HG03196 (cell line): Measurements from ENCODE around the gene CFDP1.
A peak's percentile ranks its signal among the peaks of the same experiment; 100 is the strongest.

Experiments used
- ATAC-seq: cut with Tn5 transposase; IDR thresholded peaks from one replicate; pipeline ENCODE4 v1.9.1; 2021; ENCODE audit not compliant: unreplicated experiment

Gene CFDP1

DNA sequence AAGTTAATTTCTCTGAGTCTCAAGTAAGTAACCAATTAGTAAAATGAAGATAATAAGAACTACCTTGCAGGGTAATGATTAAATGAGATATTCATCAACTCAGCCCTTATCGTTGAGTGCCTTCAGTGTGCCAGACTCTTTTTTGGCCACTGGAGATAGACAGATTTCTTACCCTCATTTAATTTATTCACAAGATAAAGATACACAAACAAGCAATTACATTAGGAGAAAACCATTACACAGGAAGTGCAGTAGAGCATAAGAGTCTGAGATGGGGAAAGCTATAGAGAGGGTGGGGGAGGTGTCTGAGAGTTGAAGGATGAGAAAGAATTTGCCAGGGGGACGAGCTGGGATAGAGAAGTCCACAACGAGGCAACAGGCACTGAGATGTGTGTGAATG lies 109.4 kb downstream of the CFDP1 start:
- ATAC-seq = no peak

DNA sequence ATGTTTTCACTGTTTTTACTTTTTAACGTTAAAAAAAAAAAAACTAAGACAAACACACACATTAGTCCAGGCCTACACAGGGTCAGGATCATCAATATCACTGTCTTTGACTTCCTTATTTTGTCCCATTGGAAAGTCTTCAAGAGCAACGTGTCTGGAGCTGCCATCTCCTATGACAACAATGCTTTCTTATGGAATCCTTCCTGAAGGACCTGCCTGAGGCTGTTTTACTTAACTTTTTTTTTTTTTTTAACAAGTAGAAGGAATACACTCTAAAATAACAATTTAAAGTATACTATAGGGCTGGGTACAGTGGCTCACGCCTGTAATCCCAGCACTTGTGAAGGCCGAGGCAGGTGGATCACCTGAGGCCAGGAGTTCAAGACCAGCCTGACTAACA lies 110.1 kb downstream of the CFDP1 start:
- no peak for ATAC-seq

DNA sequence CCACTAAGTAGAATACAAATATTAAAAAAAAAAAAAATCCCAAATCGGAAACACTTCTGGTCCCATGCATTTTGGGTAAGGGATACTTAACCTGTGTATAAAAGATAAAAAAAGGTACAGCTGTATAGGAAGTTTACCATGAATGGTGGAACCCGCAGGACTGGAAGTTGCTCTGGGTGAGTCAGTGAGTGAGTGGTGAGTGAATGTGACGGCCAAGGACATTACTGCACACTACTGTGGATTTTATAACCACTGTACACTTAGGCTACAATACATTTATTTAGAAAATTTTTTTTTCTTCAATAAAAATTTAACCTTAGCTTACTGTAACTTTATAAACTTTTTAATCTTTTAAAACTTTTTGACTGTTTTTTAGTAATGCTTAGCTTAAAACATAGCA lies 110.6 kb downstream of the CFDP1 start:
- no peak for ATAC-seq

DNA sequence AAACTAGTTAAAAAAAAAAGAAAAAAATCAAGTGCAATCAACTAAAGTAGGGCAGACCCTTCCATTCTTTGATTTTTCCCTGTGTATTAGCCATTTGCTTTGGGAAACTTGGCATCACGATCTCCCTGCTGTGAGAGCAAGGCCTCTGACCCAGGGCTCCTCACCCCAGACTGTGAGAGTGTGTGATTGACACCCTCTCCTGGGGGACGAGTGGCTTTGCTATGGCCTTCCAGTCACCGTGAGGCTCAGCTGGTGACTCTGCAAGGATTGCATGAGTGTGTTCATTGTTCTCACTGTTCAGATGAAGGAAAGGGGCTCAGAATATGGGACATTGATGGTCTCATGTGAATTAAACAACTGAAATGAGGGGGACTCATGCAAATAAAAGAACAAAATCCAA lies 112.9 kb downstream of the CFDP1 start:
- no peak for ATAC-seq

DNA sequence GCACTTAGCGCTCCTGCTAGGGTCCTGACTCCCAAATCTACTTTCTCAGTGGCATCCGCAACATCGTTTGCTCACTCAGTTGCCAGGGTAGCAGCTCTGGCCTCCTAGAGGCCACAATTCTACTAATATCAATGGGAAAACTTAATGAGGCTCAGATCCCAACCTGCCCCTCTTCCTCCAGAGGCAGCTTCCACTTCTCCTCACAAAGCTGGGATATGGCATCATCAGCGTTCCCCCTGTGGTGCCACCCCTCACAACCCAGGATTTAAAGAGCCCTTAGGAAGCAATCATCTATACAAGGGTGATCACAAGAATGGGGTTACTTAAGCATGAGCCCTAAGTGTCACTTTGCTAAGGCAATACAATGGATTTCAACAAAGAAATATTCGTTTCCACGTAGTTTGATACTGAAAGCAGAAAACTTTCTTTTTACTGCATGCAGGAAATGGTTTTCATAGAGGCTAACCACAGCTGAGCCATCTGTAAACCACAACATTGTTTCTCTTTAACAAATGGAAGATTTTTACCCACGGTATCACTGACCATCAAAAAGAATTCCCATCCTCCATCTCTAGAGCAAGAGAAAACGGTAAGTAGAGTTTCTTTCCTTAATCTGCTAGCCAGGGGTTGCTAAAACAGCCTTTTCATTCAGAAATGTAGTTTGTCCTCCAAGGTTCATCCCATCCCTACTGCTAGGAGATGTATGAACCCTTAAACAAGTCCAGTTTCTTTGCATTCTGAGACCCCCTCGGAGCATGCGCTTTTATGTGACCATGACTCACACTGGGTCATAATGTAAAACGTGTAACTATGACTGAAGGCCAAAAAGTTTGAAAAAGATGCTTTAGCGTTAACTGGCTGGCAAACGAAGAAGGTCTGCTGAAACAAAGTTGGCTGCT lies 113.5 kb downstream of the CFDP1 start:
- peak; percentile 69 for ATAC-seq

DNA sequence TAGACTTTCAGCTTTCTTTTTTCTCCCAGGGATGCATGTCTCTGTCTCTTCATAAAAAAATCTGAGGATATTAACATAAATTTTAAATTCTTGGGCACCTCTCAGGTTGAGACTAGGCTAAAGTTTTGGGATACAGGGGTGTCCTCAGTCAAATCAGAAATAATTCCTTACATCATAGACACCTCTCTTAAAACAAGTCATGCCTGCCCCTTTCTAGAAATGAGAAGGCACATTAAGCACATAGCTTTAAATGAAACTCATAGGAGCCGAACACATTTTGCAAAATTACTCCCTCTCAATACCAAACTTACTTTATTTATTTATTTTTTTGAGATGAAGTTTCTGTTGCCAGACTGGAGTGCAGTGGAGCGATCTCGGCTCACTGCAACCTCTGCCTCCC lies 114.6 kb downstream of the CFDP1 start:
- ATAC-seq = no peak

DNA sequence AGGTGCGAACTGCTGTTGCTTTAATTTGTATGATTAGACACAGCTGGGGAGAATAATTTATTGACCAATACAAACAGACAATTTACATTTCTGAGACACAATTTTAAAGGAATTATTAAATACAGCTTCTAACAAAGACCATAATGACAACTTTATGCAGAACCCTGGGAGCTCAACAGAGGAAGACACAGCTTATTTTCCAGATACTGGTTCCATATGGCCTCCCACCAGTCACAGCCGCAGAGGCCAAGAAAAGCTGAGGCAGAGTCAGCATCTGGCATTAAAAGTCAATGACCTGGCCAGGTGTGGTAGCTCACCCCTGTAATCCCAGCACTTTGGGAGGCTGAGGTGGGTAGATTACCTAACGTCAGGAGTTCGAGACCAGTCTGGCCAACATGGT lies 115.8 kb downstream of the CFDP1 start:
- ATAC-seq = no peak

DNA sequence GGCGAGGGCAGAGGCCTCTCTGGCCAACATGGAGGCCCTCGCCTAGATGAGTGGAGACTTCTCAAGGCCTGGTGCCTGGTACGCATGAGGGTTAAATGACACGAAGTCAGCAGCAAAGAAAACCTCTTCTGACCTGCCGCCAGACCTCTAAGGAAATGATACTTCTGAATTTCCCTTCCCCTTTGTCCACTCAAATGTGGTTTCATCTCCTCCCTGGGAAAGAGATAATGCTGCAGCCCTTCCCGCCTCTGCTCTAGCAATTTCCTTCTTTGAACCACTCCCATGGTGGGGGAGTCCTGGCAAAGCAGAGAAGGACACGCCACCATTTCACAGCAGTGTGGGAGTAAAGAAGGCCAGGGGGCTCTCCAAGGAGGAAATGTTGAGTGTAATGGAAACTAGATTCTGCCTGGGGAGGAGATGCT lies 116.2 kb downstream of the CFDP1 start:
- ATAC-seq = no peak

DNA sequence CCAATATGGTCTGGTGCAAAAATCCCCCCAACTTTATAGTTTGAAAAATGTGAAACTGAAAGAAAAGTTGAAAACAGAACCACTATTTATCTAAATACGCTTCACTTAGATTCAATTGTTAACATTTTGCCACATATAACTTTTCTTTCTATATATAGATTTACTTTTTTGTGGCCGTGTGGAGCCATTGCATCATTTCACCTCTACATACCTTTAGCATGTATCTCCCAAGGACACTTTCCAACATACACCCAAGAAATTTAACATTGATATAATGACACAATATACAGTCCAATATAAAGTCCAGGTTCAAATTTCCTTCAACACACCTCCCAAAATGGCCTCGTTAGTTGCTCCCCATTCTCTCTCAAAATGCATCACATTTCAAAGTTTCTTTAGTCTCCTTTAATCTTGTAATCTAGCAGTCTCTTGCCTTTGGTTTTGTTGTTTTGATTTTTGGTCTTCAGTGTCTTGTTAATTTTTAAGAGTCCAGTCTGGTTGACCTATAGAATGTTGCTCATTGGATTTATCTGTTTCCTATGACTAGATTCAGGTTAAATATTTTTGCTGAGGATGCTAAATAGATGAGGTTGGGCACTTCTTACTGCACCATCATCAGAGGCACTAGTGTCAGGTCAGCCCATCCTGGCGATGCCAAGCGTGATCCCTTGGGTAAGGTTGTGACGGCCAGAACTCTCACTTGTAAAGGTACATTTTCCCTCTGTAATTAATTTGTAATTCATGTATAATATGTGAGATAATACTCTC lies 117.6 kb downstream of the CFDP1 start:
- no peak for ATAC-seq

DNA sequence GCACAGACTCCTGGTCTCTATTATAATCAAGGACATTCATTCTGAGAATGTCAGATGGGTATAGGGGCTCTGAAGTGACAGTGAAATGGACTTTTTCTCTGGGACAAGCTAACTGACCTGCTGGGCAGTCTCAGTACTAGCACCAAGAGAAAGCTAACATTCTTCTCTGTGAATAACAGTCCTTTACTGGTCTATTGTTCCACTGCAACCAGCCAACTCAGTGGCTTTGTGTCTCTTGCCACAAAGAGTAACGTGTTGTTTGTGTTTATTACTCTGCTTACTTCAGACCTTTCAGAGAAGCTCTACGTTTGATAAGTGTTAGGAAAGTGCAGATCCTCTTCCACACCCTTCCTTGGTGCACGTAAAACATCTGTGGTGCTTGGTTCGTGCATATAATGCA lies 120.4 kb downstream of the CFDP1 start:
- ATAC-seq = no peak

DNA sequence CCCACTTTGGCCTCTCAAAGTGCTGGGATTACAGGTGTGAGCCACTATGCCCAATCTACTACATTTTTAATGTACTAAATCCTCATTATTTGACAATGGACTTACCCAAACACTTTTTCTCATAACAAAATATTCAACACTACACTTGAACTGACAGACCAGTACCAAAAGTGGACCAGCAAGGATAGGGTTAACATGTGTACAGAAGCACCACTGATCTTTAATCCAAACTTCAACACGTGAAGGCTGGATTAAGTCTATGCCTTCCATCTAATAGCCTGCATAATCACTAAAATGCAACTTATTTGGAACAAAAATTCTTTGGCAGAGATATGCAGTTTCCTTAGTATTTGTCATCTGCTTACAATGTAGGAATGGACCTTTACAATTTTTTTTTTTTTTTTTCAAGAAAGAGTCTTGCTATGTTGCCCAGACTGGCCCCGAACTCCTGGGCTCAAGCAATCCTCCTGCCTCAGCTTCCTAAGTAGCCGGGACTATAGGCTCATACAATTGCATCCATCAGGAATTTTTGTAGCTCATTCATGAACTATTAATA lies 121.8 kb downstream of the CFDP1 start:
- no peak for ATAC-seq

DNA sequence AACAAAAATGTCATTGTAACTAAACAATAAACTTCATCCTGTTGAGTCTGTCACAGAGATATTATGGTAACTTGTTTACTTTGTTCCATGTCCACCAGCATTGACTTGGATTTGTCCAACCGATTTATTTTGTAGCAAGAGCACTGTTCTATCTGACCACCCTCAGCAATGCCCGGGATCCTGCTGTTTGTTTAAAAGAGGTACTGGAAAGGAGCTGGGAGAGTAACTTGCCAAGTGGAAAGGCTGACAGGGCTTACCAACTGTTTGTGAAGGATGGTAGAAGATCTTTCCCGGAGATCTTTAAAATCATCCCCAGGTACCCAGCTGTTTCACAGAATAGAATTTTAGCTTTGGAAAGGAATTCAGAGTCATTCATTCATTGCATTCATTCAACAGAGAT lies 122.8 kb downstream of the CFDP1 start:
- no peak for ATAC-seq

DNA sequence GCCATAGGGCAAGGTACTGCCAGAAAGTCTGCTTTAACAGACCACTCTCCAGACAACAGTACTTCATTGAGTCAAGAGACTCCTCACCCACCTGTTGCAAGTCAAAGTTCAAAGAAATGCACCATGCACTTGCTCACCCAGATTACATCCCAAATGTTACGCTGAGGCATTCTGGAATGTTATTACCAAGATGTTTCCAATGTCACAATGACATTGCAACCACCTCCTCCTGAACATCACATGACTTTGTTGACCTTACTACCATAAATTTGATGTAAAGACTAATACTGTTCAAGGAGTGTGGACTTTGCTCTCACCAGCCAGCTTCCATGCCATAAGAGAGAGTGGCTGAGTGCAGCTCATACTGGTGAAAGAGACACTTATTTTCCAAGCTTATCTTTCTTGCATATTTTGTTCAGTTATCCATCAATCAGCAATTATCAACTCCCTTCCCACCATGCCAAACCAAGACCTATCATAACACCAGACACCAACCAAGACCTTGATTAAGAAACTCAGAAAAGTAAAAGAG lies 123.3 kb downstream of the CFDP1 start:
- no peak for ATAC-seq

DNA sequence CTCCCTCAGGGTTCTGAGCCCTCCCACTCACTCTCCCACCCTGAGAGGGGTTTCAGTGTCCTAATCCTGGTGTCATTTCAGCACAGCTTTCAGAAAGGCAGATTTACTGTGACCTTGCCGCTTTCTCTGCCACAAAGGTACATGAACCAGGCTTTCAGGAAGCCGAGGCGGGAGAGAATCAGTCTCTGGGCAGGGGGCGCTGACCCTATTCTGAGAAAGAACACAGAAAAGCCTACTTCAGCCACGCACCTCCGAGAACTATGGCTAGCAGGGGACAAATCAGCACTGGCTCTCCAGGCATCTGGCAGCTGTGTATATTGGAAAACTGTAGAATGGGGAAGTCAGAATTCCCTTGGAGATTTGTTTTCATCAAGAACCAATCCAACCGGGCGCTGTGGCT lies 124.1 kb downstream of the CFDP1 start:
- no peak for ATAC-seq

DNA sequence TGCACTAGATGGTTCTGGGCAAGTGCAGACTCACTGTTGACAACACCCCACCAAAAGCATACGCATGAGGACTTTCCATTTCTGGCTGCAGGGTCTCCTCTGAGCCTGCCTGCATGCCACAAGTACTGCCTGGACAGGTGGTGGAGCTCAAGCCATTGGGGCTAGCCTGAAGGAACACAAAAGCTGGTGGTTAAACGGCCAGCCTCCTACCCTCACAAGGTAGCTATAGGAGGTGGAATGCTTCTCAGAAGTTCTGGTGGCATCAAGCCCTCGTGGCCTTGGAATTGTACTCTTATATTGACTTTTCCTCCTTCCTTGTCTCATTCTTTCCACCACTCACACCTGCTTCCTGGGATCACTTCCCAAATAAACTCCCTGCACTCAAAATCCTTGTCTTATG lies 125.3 kb downstream of the CFDP1 start:
- ATAC-seq = no peak

DNA sequence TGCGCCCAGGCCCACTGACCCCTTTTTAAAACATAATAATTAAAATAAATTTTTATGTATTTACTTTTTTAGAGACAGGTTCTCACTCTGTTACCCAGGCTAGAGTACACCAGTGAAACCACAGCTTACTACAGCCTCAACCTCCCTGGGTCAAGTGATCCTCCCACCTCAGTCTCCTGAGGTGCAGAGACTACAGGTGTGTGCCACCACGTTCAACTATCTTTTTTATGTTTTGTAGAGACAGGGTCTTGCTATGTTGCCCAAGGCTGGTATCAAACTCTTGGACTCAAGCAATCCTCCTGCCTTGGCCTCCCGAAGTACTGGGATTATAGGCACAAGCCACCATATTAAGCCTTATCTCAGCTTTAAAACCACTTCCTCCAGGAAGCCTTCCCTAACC lies 125.8 kb downstream of the CFDP1 start:
- ATAC-seq = no peak

DNA sequence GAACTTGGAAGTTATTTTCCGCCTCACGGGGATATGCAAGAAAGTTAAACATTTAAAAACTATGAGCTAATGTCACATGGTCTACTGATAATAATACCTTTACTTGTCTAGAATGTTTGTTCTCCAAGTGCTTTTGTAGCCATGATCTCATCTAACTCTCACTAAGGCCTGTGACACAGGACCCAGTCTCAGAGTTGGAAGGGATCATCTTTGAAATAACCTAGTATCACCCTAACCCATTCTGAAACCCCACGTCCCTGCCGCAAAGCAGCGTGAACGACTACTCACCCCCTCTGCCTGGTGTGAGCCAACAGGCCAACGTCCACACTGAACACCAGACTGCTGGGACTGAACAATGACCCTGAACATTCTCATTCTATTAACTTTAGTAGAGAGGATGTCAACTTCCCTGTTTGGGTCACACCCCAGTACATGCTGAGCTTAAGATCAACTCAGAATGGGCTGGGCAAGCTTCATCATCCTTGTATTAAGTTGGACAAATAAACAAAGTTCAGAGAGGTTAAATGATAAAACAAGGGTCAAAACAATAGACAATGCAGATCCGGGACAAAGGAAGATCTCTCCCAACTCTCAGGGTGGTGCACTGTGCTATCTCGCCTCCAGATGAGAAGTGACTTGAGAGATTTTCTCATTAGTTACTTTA lies 127.1 kb downstream of the CFDP1 start:
- no peak for ATAC-seq

DNA sequence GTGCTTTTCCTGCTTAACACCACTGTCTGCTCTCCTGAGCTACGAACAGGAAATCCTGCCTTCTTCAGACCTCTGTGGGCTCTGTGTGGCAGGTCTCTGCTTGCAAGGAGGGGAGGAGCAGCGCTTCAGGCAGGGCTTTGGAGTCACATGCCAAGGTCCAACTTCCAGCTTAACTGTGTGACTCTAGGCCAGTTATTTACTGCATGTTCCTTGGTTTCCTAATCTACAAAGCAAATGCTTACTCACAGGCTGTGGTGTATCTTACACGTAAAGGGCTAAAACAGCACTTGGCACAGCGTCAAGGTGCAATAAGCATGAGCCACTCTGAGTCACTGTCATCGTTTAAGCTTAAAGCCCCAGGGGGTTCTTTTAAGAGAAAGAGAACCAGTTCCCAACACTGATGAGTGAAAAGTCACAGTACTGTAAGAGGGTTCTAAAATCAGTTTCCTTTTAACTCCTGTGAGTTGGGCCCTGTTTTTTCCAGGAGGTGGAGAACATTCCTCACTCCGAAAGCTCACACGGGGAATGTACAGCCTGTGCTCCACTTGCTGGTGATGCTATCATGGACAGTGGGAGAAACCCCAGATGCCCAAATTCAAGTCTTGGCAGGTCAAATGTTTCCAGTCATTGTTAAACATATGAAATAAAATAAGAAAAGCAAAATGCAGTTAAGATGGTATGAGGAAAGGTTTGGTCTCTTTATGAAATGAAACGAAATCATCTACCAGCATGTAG lies 127.8 kb downstream of the CFDP1 start:
- peak; percentile 86 for ATAC-seq

DNA sequence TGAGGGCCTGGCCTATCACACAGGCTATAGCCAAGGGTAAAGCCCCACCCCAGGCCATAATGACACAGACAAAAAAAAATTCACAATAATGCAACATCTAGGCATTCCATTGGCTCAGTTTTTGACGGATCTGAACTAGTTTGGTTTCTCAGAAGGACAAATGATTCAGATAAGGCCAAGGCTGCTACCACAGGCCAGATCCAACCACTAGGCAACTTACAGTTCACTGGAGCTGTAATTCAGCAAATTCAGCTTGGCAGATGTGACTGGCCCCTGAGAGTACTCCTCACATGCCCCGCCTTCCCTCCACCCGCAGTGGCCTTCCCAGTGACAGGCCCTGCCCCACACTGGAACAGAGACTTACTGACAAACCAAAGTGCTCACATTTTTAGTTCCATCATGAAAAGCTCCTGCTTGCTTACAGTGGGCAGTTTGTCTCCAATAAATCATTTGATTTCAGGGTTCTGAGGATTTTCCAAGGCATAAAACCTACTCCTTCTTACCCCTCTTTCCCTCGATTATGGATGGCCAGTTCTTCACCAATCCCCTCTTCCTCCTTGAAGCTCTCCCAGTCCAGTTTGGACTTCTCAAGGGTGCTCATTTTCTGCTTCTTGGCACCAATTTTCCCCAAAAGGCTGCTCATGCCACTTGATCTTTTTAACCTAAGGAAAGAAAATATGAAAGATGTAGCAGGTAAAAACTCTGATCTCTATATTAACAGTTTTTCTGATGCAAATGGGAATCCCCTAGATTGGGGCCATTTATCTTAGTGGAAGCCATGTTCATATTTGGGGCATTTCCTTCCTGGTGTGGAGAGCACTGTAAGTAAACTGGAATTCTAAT lies 128.6 kb downstream of the CFDP1 start:
- ATAC-seq = no peak

DNA sequence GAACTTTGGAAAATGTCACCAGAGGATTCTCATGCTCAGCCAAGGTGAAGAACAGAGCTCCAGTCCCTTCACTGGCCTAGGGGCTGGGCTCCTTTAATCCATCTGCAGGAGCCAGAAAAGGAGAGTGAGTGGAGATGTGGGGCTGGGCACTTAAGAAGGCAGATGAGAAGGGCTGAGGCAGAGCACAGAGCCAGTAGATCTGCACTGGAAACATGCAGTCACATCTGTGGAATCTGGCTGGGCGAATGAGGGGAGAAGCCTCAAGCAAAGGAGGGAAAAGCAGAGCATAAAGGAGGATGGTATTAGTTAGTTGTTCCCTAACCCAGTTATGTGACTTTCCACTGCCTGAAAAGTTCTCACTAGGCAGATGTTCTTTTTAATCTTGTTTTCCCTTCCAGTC lies 131.5 kb downstream of the CFDP1 start:
- no peak for ATAC-seq
